ENCODE results near the gene TEAD1. TPM values are rescaled to one million over a fixed set of nuclear protein-coding genes. Genes with fewer than 3 reads are reported as not detected.

Gene TEAD1
- total and polyA plus RNA-seq, 9 of the 15 experiments (the other 6 are each of a cell fraction or from before 2014, with no cell fraction given): 1.7 to 17.7 (median 10.8) TPM

GRCh38 chr11:12706545-12707499, 32.6 kb downstream of the TEAD1 start (continued):
- TF ChIP-seq MYC (IDR thresholded peaks at IDR 0.05; ENCODE audit: low read depth, low read length): peak; percentile 26; the same call in 1 of the 2 replicates
- TF ChIP-seq MYC (CRISPR knock-in tag; IDR thresholded peaks at IDR 0.05; ENCODE audit: borderline replicate concordance, low read depth): no peak
- no peak for TF ChIP-seq E2F4 (CRISPR knock-in tag; IDR thresholded peaks at IDR 0.05; ENCODE audit: low read depth)
- TF ChIP-seq ZNF408 (CRISPR knock-in tag; IDR thresholded peaks at IDR 0.05; ENCODE audit: low read depth): no peak
- TF ChIP-seq TBP (optimal IDR thresholded peaks at IDR 0.05; ENCODE audit: low read depth, low read length): peak; percentile 26
- peak in 1 of 3 experiments; percentile 70 for TF ChIP-seq YY1 (IDR thresholded peaks at IDR 0.05; ENCODE audit: borderline replicate concordance in 1 of 3, control insufficient read depth in 1 of 3, extremely low read depth in 1 of 3, insufficient read depth in 3 of 3, insufficient read length in 1 of 3, insufficient replicate concordance in 2 of 3, low read depth in 1 of 3, low read length in 2 of 3)
- TF ChIP-seq LEF1 (IDR thresholded peaks at IDR 0.05): 0 out of 2 replicates have a peak, but pooled peaks have one; percentile 23
- 0 out of 2 replicates have a peak, but pooled peaks have one; percentile 35 for TF ChIP-seq ZNF592 (IDR thresholded peaks at IDR 0.05)
- TF ChIP-seq RCOR1 (IDR thresholded peaks at IDR 0.05; ENCODE audit: borderline replicate concordance in 1 of 2, low read depth in 2 of 2, low read length in 2 of 2): peak in 1 of 2 experiments; percentile 56; a peak in 2 of 4 replicates
- TF ChIP-seq ESRRA (IDR thresholded peaks at IDR 0.05; ENCODE audit: borderline replicate concordance, low read depth): peak; percentile 84
- peak; percentile 56; the same call in 1 of the 2 replicates for TF ChIP-seq FOXJ2 (tag; IDR thresholded peaks at IDR 0.05)
- TF ChIP-seq SMARCE1 (IDR thresholded peaks at IDR 0.05): peak; percentile 36; the same call in 1 of the 2 replicates
- peak; percentile 69; the same call in 1 of the 2 replicates for TF ChIP-seq SOX6 (IDR thresholded peaks at IDR 0.05)
- peak; percentile 61; the same call in 1 of the 2 replicates for TF ChIP-seq ZNF384 (IDR thresholded peaks at IDR 0.05; ENCODE audit: low read depth, low read length)
